NCI-H82 treated with DMSO at 0.1 percent for 48 hours (cell line): ENCODE data around the gene RTN4R.
"Not testable (repeated sequence)": the region's sequence is repeated elsewhere in the genome, so short reads cannot be mapped to it uniquely, and the experiment has no call there.

Source experiments
- DNase-seq: peaks from one replicate; lab custom pipeline; 2025; ENCODE audit not compliant: unreplicated experiment; lab: John Stamatoyannopoulos, UW

Gene RTN4R

GRCh38 chr22:20268279-20269012 is at the start of gene RTN4R:
RTN4R (minus strand) TSS chr22:20268318; CDS start chr22:20268092, 226 bp downstream.
- DNase-seq = no peak

- DNase-seq = not testable (repeated sequence)
Observed at GRCh38 chr22:20317402-20318042, 49.4 kb upstream of the RTN4R start.

- no peak for DNase-seq
Observed at GRCh38 chr22:20316844-20317401, 48.8 kb upstream of the RTN4R start.

- DNase-seq = no peak
Observed at GRCh38 chr22:20316217-20316843, 48.2 kb upstream of the RTN4R start.

- DNase-seq = no peak
Observed at GRCh38 chr22:20315337-20316216, 47.5 kb upstream of the RTN4R start.

- DNase-seq = not testable (repeated sequence)
Observed at GRCh38 chr22:20314741-20315336, 46.7 kb upstream of the RTN4R start.

- DNase-seq = not testable (repeated sequence)
Observed at GRCh38 chr22:20314206-20314605, 46.1 kb upstream of the RTN4R start.

GRCh38 chr22:20313306-20314077 is 45.4 kb upstream of the RTN4R start:
- DNase-seq = not testable (repeated sequence)

- DNase-seq = no peak
Observed at GRCh38 chr22:20312396-20313191, 44.5 kb upstream of the RTN4R start.

- not testable (repeated sequence) for DNase-seq
Observed at GRCh38 chr22:20311249-20312062, 43.3 kb upstream of the RTN4R start.

GRCh38 chr22:20310773-20311172 is 42.7 kb upstream of the RTN4R start:
- DNase-seq = not testable (repeated sequence)

GRCh38 chr22:20310180-20310579 is 42.1 kb upstream of the RTN4R start:
- DNase-seq = not testable (repeated sequence)

GRCh38 chr22:20308806-20309650 is 40.9 kb upstream of the RTN4R start:
- not testable (repeated sequence) for DNase-seq

GRCh38 chr22:20307448-20308447 is 39.6 kb upstream of the RTN4R start:
- DNase-seq = not testable (repeated sequence)

GRCh38 chr22:20306646-20307447 is 38.7 kb upstream of the RTN4R start:
- not testable (repeated sequence) for DNase-seq
